GM23338 (cell line): Measurements from ENCODE around the gene SLC32A1. TPM values are rescaled to one million over a fixed set of nuclear protein-coding genes. Genes with fewer than 3 reads are reported as not detected.

Experiments
- ATAC-seq: fragments of 200-7000 bp; cut with Tn5 transposase; 3 replicates; pipeline ENCODE4 v1.9.1; 2020
- DNase-seq: peaks from one replicate; pipeline ENCODE4 v3.0.0-alpha.2; 2015; ENCODE audit warnings: low spot score
- H2AFZ ChIP-seq: fragments of 200-600 bp; sonication (generic); 2 replicates; pipeline ENCODE4 v1.8.0; 2016; ENCODE audit warnings: antibody characterized with exemption, mild to moderate bottlenecking, moderate library complexity
- H3F3A ChIP-seq: fragments of 200-600 bp; sonication (generic); replicated peaks from 2 replicates; pipeline ENCODE4 v1.8.0; 2017; ENCODE audit warnings: antibody characterized with exemption, mixed run types, low read depth
- H3K27ac ChIP-seq: fragments of 200-600 bp; sonication (generic); 2 replicates; pipeline ENCODE4 v1.6.1; 2016; ENCODE audit warnings: low read depth
- H3K27me3 ChIP-seq: fragments of 200-600 bp; sonication (generic); 2 replicates; pipeline ENCODE4 v1.8.0; 2016; ENCODE audit warnings: mild to moderate bottlenecking, mixed run types, moderate library complexity; ENCODE audit not compliant: insufficient read depth
- H3K36me3 ChIP-seq: fragments of 200-600 bp; sonication (generic); 2 replicates; pipeline ENCODE4 v1.8.0; 2016; ENCODE audit warnings: mild to moderate bottlenecking; ENCODE audit not compliant: insufficient read depth
- H3K4me1 ChIP-seq: fragments of 200-600 bp; sonication (generic); 2 replicates; pipeline ENCODE4 v1.8.0; 2016; ENCODE audit warnings: mild to moderate bottlenecking, moderate library complexity; ENCODE audit not compliant: insufficient read depth
- H3K4me2 ChIP-seq: fragments of 200-600 bp; sonication (generic); 2 replicates; pipeline ENCODE4 v1.7.1; 2017; ENCODE audit warnings: mixed run types
- H3K4me3 ChIP-seq: fragments of 200-600 bp; sonication (generic); 2 replicates; pipeline ENCODE4 v1.6.1; 2016; ENCODE audit warnings: mixed run types
- H3K79me2 ChIP-seq: fragments of 200-600 bp; sonication (generic); replicated peaks from 2 replicates; pipeline ENCODE4 v1.8.0; 2017; ENCODE audit warnings: mild to moderate bottlenecking; ENCODE audit not compliant: insufficient read depth
- H3K9me2 ChIP-seq: fragments of 200-600 bp; sonication (generic); 2 replicates; pipeline ENCODE4 v1.8.0; 2017; ENCODE audit not compliant: insufficient read depth
- H4K20me1 ChIP-seq: fragments of 200-600 bp; sonication (generic); replicated peaks from 2 replicates; pipeline ENCODE4 v1.8.0; 2017; ENCODE audit warnings: mild to moderate bottlenecking; ENCODE audit not compliant: insufficient read depth
- H3K27ac Mint-ChIP-seq: 2 replicates; pipeline ENCODE4 v1.8.0; 2020; ENCODE audit warnings: inconsistent platforms, mild to moderate bottlenecking, moderate library complexity, mixed read lengths
- H3K27me3 Mint-ChIP-seq: 3 replicates; pipeline ENCODE4 v1.8.0; 2022; ENCODE audit warnings: low read depth, mild to moderate bottlenecking, moderate library complexity, mixed read lengths, inconsistent platforms; ENCODE audit not compliant: insufficient read depth, poor library complexity
- H3K36me3 Mint-ChIP-seq: 3 replicates; pipeline ENCODE4 v1.8.0; 2021; ENCODE audit warnings: low read depth, mild to moderate bottlenecking, inconsistent platforms, moderate library complexity, mixed read lengths
- H3K4me1 Mint-ChIP-seq: 3 replicates; pipeline ENCODE4 v1.8.0; 2020; ENCODE audit warnings: mild to moderate bottlenecking, inconsistent platforms, mixed read lengths
- H3K4me3 Mint-ChIP-seq: 3 replicates; pipeline ENCODE4 v1.8.0; 2021; ENCODE audit warnings: moderate library complexity, mild to moderate bottlenecking, inconsistent platforms, mixed read lengths
- H3K9me3 Mint-ChIP-seq: 3 replicates; pipeline ENCODE4 v1.8.0; 2020; ENCODE audit warnings: moderate library complexity, mild to moderate bottlenecking, inconsistent platforms, mixed read lengths
- CREB1 ChIP-seq: fragments of 250-450 bp; sonication (Bioruptor Pico); IDR thresholded peaks from 2 replicates; pipeline ENCODE4 v1.5.0; 2020; ENCODE audit warnings: low read depth, mild to moderate bottlenecking, moderate library complexity
- EZH2 ChIP-seq: fragments of 200-600 bp; sonication (generic); IDR thresholded peaks from one replicate; pipeline ENCODE4 v1.8.0; 2017; ENCODE audit warnings: antibody characterized with exemption, mild to moderate bottlenecking, low read depth; ENCODE audit not compliant: unreplicated experiment
- EZH2phosphoT487 ChIP-seq: fragments of 200-600 bp; sonication (generic); IDR thresholded peaks from one replicate; pipeline ENCODE4 v1.8.1; 2018; ENCODE audit warnings: antibody characterized with exemption; ENCODE audit not compliant: unreplicated experiment
- JUNB ChIP-seq: IDR thresholded peaks from one replicate; pipeline ENCODE4 v1.6.1; 2016; ENCODE audit warnings: antibody characterized with exemption; ENCODE audit not compliant: unreplicated experiment
- NANOG ChIP-seq: IDR thresholded peaks from 2 replicates; pipeline ENCODE4 v1.6.1; 2016; ENCODE audit warnings: antibody characterized with exemption, borderline replicate concordance
- POLR2AphosphoS5 ChIP-seq: IDR thresholded peaks from 2 replicates; pipeline ENCODE4 v1.6.1; 2016; ENCODE audit warnings: antibody characterized with exemption, low read depth
- STAT1 ChIP-seq: IDR thresholded peaks from one replicate; pipeline ENCODE4 v1.6.1; 2016; ENCODE audit warnings: antibody characterized with exemption; ENCODE audit not compliant: unreplicated experiment
- ZNF114 ChIP-seq: fragments of 250-450 bp; sonication (Bioruptor Pico); IDR thresholded peaks from 2 replicates; pipeline ENCODE4 v1.5.0; 2020; ENCODE audit warnings: mild to moderate bottlenecking, moderate library complexity
- ZNF331 ChIP-seq: fragments of 250-450 bp; sonication (Bioruptor Pico); IDR thresholded peaks from 2 replicates; pipeline ENCODE4 v1.5.0; 2020; ENCODE audit warnings: low read depth, mild to moderate bottlenecking, moderate library complexity
- polyA plus RNA-seq: library from polyadenylated mRNA; unstranded; fragments of >200 nt; fragmentation: Nextera tagmentation; extraction: Ambion mirVana; gene quantifications from 2 replicates; pipeline ENCODE4 v1.2.1, GENCODE V29; 2016
- total RNA-seq: library from RNA; depleted of rRNA; stranded (reverse); fragments of >200 nt; shearing (Covaris generic); gene quantifications from 2 replicates; pipeline ENCODE4 v1.2.3, GENCODE V29; 2014
- TF ChIP-seq, protein P1 (sequence below): IDR thresholded peaks from one replicate; pipeline ENCODE4 v1.6.1; 2018; ENCODE audit warnings: antibody characterized with exemption; ENCODE audit not compliant: unreplicated experiment
- TF ChIP-seq, protein P2 (sequence below): IDR thresholded peaks from 2 replicates; pipeline ENCODE4 v1.6.1; 2016; ENCODE audit warnings: antibody characterized with exemption
- TF ChIP-seq, protein P3 (sequence below), 2 experiments: fragments of 200-600 bp in 1 of 2; sonication (generic) in 1 of 2; conservative IDR thresholded peaks; 2 replicates each; pipeline versions ENCODE4 v1.5.1 to v1.6.1; 2016 to 2017; ENCODE audit warnings: antibody characterized with exemption in 2 of 2, low read depth in 2 of 2, mild to moderate bottlenecking in 2 of 2, moderate library complexity in 1 of 2
- TF ChIP-seq, protein P4 (sequence below): fragments of 250-450 bp; sonication (Bioruptor Pico); IDR thresholded peaks from 2 replicates; pipeline ENCODE4 v1.5.0; 2020; ENCODE audit warnings: mild to moderate bottlenecking, moderate library complexity

The SLC32A1 gene
- total and polyA plus RNA-seq, 2 experiments from 2014 or later, result 0.87 TPM; not detected in 1

DNA sequence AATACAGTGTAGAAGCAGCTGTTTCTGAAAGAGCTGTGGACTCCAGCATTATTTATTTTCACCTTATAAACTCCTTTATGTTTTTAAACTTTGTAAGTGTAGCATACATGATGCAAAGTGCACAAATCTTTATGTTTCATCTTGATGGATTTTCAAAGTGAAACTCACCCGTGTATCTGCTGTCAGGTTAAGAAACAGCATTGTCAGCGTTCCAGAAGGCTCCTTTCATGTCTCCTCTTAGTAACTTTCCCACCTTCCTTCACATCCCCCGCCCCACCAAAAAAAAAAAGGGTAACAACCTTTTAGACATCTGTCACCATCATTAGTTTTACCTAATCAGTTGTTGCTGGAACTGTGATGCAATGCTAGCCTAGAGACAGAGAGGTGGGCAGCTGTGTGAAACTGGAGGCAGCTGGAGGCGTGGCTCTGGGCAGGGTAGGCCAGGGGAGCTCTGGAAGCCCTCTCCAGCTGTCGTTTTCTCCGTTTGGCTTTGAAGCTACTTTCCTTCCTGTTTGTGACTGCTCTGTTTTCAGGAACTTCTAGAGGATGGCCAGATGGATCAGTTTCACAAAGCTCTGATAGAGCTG, 31.1 kb downstream of the SLC32A1 start:
- Mint-ChIP-seq H3K4me3 (no peak overlapping the region), H3K9me3 (no peaks in the 10 kb centered on the region; the same call in 2 of the 3 replicates), H3K36me3 (peaks cover 53% of the 10 kb centered on the region), H3K27ac (no peak overlapping the region), H3K27me3 (peaks cover 2% of the 10 kb centered on the region), H3K4me1 (peaks cover 2% of the 10 kb centered on the region; the same call in 2 of the 3 replicates)
- Histone ChIP-seq H3F3A (no peaks in the 10 kb centered on the region), H3K36me3 (peaks cover 50% of the 10 kb centered on the region; the same call in 1 of the 2 replicates), H2AFZ (no peak overlapping the region), H3K4me3 (no peak overlapping the region), H4K20me1 (peaks cover 3% of the 10 kb centered on the region), H3K79me2 (peaks cover 13% of the 10 kb centered on the region), H3K4me1 (no peaks in the 10 kb centered on the region), H3K27me3 (no peaks in the 10 kb centered on the region), H3K27ac (no peak overlapping the region), H3K4me2 (no peak overlapping the region), H3K9me2 (no peaks in the 10 kb centered on the region)
- no peak for TF ChIP-seq STAT1
- no peak for TF ChIP-seq ZNF114
- no peak for TF ChIP-seq EZH2
- TF ChIP-seq, protein P1, sequence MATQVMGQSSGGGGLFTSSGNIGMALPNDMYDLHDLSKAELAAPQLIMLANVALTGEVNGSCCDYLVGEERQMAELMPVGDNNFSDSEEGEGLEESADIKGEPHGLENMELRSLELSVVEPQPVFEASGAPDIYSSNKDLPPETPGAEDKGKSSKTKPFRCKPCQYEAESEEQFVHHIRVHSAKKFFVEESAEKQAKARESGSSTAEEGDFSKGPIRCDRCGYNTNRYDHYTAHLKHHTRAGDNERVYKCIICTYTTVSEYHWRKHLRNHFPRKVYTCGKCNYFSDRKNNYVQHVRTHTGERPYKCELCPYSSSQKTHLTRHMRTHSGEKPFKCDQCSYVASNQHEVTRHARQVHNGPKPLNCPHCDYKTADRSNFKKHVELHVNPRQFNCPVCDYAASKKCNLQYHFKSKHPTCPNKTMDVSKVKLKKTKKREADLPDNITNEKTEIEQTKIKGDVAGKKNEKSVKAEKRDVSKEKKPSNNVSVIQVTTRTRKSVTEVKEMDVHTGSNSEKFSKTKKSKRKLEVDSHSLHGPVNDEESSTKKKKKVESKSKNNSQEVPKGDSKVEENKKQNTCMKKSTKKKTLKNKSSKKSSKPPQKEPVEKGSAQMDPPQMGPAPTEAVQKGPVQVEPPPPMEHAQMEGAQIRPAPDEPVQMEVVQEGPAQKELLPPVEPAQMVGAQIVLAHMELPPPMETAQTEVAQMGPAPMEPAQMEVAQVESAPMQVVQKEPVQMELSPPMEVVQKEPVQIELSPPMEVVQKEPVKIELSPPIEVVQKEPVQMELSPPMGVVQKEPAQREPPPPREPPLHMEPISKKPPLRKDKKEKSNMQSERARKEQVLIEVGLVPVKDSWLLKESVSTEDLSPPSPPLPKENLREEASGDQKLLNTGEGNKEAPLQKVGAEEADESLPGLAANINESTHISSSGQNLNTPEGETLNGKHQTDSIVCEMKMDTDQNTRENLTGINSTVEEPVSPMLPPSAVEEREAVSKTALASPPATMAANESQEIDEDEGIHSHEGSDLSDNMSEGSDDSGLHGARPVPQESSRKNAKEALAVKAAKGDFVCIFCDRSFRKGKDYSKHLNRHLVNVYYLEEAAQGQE, result no peak
- TF ChIP-seq NANOG, result no peak
- TF ChIP-seq, protein P2, sequence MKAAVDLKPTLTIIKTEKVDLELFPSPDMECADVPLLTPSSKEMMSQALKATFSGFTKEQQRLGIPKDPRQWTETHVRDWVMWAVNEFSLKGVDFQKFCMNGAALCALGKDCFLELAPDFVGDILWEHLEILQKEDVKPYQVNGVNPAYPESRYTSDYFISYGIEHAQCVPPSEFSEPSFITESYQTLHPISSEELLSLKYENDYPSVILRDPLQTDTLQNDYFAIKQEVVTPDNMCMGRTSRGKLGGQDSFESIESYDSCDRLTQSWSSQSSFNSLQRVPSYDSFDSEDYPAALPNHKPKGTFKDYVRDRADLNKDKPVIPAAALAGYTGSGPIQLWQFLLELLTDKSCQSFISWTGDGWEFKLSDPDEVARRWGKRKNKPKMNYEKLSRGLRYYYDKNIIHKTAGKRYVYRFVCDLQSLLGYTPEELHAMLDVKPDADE, result no peak
- no peak for TF ChIP-seq ZNF331 (CRISPR knock-in tag)
- TF ChIP-seq CREB1 (CRISPR knock-in tag), result no peak
- TF ChIP-seq POLR2AphosphoS5, result no peak
- TF ChIP-seq, protein P3, sequence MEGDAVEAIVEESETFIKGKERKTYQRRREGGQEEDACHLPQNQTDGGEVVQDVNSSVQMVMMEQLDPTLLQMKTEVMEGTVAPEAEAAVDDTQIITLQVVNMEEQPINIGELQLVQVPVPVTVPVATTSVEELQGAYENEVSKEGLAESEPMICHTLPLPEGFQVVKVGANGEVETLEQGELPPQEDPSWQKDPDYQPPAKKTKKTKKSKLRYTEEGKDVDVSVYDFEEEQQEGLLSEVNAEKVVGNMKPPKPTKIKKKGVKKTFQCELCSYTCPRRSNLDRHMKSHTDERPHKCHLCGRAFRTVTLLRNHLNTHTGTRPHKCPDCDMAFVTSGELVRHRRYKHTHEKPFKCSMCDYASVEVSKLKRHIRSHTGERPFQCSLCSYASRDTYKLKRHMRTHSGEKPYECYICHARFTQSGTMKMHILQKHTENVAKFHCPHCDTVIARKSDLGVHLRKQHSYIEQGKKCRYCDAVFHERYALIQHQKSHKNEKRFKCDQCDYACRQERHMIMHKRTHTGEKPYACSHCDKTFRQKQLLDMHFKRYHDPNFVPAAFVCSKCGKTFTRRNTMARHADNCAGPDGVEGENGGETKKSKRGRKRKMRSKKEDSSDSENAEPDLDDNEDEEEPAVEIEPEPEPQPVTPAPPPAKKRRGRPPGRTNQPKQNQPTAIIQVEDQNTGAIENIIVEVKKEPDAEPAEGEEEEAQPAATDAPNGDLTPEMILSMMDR (conservative IDR thresholded peaks at IDR 0.05; ENCODE audit: low read depth in 2 of 2), result no peak
- TF ChIP-seq, protein P4, sequence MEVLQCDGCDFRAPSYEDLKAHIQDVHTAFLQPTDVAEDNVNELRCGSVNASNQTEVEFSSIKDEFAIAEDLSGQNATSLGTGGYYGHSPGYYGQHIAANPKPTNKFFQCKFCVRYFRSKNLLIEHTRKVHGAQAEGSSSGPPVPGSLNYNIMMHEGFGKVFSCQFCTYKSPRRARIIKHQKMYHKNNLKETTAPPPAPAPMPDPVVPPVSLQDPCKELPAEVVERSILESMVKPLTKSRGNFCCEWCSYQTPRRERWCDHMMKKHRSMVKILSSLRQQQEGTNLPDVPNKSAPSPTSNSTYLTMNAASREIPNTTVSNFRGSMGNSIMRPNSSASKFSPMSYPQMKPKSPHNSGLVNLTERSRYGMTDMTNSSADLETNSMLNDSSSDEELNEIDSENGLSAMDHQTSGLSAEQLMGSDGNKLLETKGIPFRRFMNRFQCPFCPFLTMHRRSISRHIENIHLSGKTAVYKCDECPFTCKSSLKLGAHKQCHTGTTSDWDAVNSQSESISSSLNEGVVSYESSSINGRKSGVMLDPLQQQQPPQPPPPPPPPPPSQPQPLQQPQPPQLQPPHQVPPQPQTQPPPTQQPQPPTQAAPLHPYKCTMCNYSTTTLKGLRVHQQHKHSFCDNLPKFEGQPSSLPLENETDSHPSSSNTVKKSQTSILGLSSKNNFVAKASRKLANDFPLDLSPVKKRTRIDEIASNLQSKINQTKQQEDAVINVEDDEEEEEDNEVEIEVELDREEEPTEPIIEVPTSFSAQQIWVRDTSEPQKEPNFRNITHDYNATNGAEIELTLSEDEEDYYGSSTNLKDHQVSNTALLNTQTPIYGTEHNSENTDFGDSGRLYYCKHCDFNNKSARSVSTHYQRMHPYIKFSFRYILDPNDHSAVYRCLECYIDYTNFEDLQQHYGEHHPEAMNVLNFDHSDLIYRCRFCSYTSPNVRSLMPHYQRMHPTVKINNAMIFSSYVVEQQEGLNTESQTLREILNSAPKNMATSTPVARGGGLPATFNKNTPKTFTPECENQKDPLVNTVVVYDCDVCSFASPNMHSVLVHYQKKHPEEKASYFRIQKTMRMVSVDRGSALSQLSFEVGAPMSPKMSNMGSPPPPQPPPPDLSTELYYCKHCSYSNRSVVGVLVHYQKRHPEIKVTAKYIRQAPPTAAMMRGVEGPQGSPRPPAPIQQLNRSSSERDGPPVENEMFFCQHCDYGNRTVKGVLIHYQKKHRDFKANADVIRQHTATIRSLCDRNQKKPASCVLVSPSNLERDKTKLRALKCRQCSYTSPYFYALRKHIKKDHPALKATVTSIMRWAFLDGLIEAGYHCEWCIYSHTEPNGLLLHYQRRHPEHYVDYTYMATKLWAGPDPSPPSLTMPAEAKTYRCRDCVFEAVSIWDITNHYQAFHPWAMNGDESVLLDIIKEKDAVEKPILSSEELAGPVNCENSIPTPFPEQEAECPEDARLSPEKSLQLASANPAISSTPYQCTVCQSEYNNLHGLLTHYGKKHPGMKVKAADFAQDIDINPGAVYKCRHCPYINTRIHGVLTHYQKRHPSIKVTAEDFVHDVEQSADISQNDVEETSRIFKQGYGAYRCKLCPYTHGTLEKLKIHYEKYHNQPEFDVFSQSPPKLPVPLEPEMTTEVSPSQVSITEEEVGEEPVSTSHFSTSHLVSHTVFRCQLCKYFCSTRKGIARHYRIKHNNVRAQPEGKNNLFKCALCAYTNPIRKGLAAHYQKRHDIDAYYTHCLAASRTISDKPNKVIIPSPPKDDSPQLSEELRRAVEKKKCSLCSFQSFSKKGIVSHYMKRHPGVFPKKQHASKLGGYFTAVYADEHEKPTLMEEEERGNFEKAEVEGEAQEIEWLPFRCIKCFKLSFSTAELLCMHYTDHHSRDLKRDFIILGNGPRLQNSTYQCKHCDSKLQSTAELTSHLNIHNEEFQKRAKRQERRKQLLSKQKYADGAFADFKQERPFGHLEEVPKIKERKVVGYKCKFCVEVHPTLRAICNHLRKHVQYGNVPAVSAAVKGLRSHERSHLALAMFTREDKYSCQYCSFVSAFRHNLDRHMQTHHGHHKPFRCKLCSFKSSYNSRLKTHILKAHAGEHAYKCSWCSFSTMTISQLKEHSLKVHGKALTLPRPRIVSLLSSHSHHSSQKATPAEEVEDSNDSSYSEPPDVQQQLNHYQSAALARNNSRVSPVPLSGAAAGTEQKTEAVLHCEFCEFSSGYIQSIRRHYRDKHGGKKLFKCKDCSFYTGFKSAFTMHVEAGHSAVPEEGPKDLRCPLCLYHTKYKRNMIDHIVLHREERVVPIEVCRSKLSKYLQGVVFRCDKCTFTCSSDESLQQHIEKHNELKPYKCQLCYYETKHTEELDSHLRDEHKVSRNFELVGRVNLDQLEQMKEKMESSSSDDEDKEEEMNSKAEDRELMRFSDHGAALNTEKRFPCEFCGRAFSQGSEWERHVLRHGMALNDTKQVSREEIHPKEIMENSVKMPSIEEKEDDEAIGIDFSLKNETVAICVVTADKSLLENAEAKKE (CRISPR knock-in tag), result no peak
- TF ChIP-seq EZH2phosphoT487, result no peak
- TF ChIP-seq JUNB, result no peak
- DNase-seq, result no peak
- no peak for ATAC-seq
